CD14-positive monocyte (primary cell): Measurements from ENCODE around the gene RALGAPA2. TPM values are rescaled to one million over a fixed set of nuclear protein-coding genes. Genes with fewer than 3 reads are reported as not detected.
A peak's percentile ranks its signal among the peaks of the same experiment; 100 is the strongest.

Source experiments
- DNase-seq, 3 donors: peaks; one replicate each; pipeline ENCODE4 v3.0.0-alpha.2; 2011 to 2022
- H2AFZ ChIP-seq: 2 replicates; pipeline ENCODE4 v1.6.0; 2012; ENCODE audit warnings: mild to moderate bottlenecking, low read depth, low read length, inconsistent platforms; ENCODE audit not compliant: insufficient read depth, poor library complexity, severe bottlenecking
- H3K27ac ChIP-seq, 2 donors: 1 replicate in 1 of 2; 2 replicates in 1 of 2; pipeline ENCODE4 v1.5.1; 2012 to 2013; ENCODE audit warnings: low read length in 2 of 2, control low read depth in 1 of 2, inconsistent platforms in 1 of 2, low read depth in 1 of 2, mild to moderate bottlenecking in 1 of 2
- H3K27me3 ChIP-seq, 2 donors: one replicate each; pipeline versions ENCODE4 v1.6.0 to v1.6.1; 2011 to 2013; ENCODE audit warnings: low read length in 2 of 2; ENCODE audit not compliant: control insufficient read depth in 2 of 2, insufficient read depth in 2 of 2
- H3K36me3 ChIP-seq, 2 donors: replicated peaks in 1 of 2; 1 replicate in 1 of 2; 2 replicates in 1 of 2; pipeline versions ENCODE4 v1.5.1 to v1.6.1; 2012 to 2013; ENCODE audit warnings: low read length in 2 of 2, control low read depth in 1 of 2, inconsistent platforms in 1 of 2, mild to moderate bottlenecking in 1 of 2; ENCODE audit not compliant: insufficient read depth in 2 of 2, control insufficient read depth in 1 of 2
- H3K4me1 ChIP-seq, 2 donors: 1 replicate in 1 of 2; 2 replicates in 1 of 2; pipeline versions ENCODE4 v1.5.1 to v1.6.1; 2012 to 2013; ENCODE audit warnings: low read length in 2 of 2, control low read depth in 1 of 2, inconsistent platforms in 1 of 2, mild to moderate bottlenecking in 1 of 2, moderate library complexity in 1 of 2; ENCODE audit not compliant: insufficient read depth in 2 of 2, control insufficient read depth in 1 of 2
- H3K4me2 ChIP-seq: replicated peaks from 2 replicates; pipeline ENCODE3; 2012; ENCODE audit warnings: low read length, moderate library complexity, mild to moderate bottlenecking; ENCODE audit not compliant: poor library complexity, severe bottlenecking; ENCODE audit errors: extremely low read depth
- H3K4me3 ChIP-seq, 3 experiments: fragments of 200-600 bp in 1 of 3; sonication (generic) in 1 of 3; replicated peaks in 1 of 3; 1 replicate in 2 of 3; 2 replicates in 1 of 3; pipeline ENCODE4 v1.5.1; 2011 to 2013; ENCODE audit warnings: low read length in 3 of 3, mild to moderate bottlenecking in 3 of 3, control low read depth in 2 of 3, low read depth in 2 of 3, inconsistent platforms in 1 of 3, moderate library complexity in 1 of 3
- H3K79me2 ChIP-seq: 2 replicates; pipeline ENCODE4 v1.6.0; 2012; ENCODE audit warnings: mild to moderate bottlenecking, control low read depth, inconsistent platforms, low read length, moderate library complexity; ENCODE audit not compliant: insufficient read depth
- H3K9ac ChIP-seq: 2 replicates; pipeline ENCODE4 v1.6.0; 2017; ENCODE audit warnings: low read length, mild to moderate bottlenecking; ENCODE audit not compliant: insufficient read depth, poor library complexity, severe bottlenecking
- H3K9me3 ChIP-seq, 2 donors: replicated peaks in 1 of 2; 1 replicate in 1 of 2; 2 replicates in 1 of 2; pipeline versions ENCODE4 v1.5.1 to v1.6.1; 2012 to 2013; ENCODE audit warnings: low read length in 2 of 2, control low read depth in 1 of 2; ENCODE audit not compliant: control insufficient read depth in 1 of 2, insufficient read depth in 1 of 2
- H4K20me1 ChIP-seq: 2 replicates; pipeline ENCODE4 v1.6.0; 2012; ENCODE audit warnings: mild to moderate bottlenecking, low read length, control low read depth, moderate library complexity; ENCODE audit not compliant: insufficient read depth
- H3K27ac Mint-ChIP-seq, 7 donors: one replicate each; pipeline ENCODE4 v1.8.0; 2020; ENCODE audit warnings: mild to moderate bottlenecking in 7 of 7, mixed read lengths in 7 of 7, moderate library complexity in 6 of 7, inconsistent platforms in 2 of 7
- H3K27me3 Mint-ChIP-seq, 3 donors: one replicate each; pipeline ENCODE4 v1.8.0; 2021 to 2022; ENCODE audit warnings: low read depth in 3 of 3, mild to moderate bottlenecking in 3 of 3, mixed read lengths in 3 of 3, moderate library complexity in 3 of 3, inconsistent platforms in 1 of 3
- H3K36me3 Mint-ChIP-seq, 2 donors: one replicate each; pipeline ENCODE4 v1.8.0; 2020; ENCODE audit warnings: mixed read lengths in 2 of 2, inconsistent platforms in 1 of 2, mild to moderate bottlenecking in 1 of 2
- H3K4me1 Mint-ChIP-seq: one replicate; pipeline ENCODE4 v1.8.0; 2020; ENCODE audit warnings: mild to moderate bottlenecking, mixed read lengths
- H3K4me3 Mint-ChIP-seq, 2 donors: one replicate each; pipeline ENCODE4 v1.8.0; 2020; ENCODE audit warnings: mild to moderate bottlenecking in 2 of 2, mixed read lengths in 2 of 2, moderate library complexity in 1 of 2
- H3K9me3 Mint-ChIP-seq, 7 donors: one replicate each; pipeline ENCODE4 v1.8.0; 2020 to 2022; ENCODE audit warnings: mixed read lengths in 7 of 7, mild to moderate bottlenecking in 6 of 7, moderate library complexity in 6 of 7, inconsistent platforms in 2 of 7
- CTCF ChIP-seq: fragments of 200-600 bp; IDR thresholded peaks from one replicate; pipeline ENCODE4 v1.8.0; 2022; ENCODE audit warnings: antibody characterized with exemption, mild to moderate bottlenecking
- WGBS: methylation state at CpG from one replicate; pipeline ENCODE4 v1.1.5; 2013; ENCODE audit warnings: missing lambda C conversion rate; ENCODE audit not compliant: insufficient coverage; 5-methylcytosine and 5-hydroxymethylcytosine counted together
- intact Hi-C, 2 donors: fragments of 100-400 bp; cut with micrococcal nuclease; formaldehyde crosslinking; loops; one replicate each; pipeline versions ENCODE4 v1.15.0 to v1.15.1; 2023
- polyA plus RNA-seq, 3 donors: library from polyadenylated mRNA; depleted of rRNA in 1 of 3; unstranded in 2 of 3; stranded (reverse) in 1 of 3; fragments of 300-500 nt in 2 of 3; fragments of >200 nt in 1 of 3; fragmentation: Illumina TruSeq in 2 of 3; gene quantifications; 1 replicate in 2 of 3; 2 replicates in 1 of 3; pipeline ENCODE4 v1.2.3, GENCODE V29; 2012 to 2021

Gene RALGAPA2
- polyA plus RNA-seq, 3 donors: 6.2 to 13.0 (median 8.9) TPM

- Histone ChIP-seq H4K20me1 (no peaks in the 10 kb centered on the region), H3K36me3 (peaks cover 2 to 22% of the 10 kb centered on the region in 2 donors), H2AFZ (no peak overlapping the region), H3K4me2 (no peak overlapping the region), H3K79me2 (no peaks in the 10 kb centered on the region), H3K9me3 (no peaks in the 10 kb centered on the region), H3K9ac (no peak overlapping the region), H3K27ac (no peak overlapping the region), H3K4me3 (no peak overlapping the region), H3K27me3 (no peaks in the 10 kb centered on the region), H3K4me1 (peaks cover 26 to 41% of the 10 kb centered on the region in 2 donors)
- H3K27me3 Mint-ChIP-seq: peaks cover 0 to 1% (median 0%) of the 10 kb centered on the region in 3 donors
- WGBS: no CpG with 5 or more reads among the region's 6 CpGs
- H3K4me3 Mint-ChIP-seq: no peak overlapping the region
- intact Hi-C loops: no loop called here
- no peak overlapping the region for H3K27ac Mint-ChIP-seq
- H3K36me3 Mint-ChIP-seq: peaks cover 13 to 25% of the 10 kb centered on the region in 2 donors
- H3K4me1 Mint-ChIP-seq: peaks cover 43% of the 10 kb centered on the region
- no peak for DNase-seq
- no peak for TF ChIP-seq CTCF
- H3K9me3 Mint-ChIP-seq: no peaks in the 10 kb centered on the region
Measured at GRCh38 chr20:20448881-20449280, 263.6 kb downstream of the RALGAPA2 start.

GRCh38 chr20:20447196-20447595, 265.2 kb downstream of the RALGAPA2 start:
- TF ChIP-seq CTCF: no peak
- no peak overlapping the region for H3K9ac ChIP-seq
- no peak overlapping the region for H3K27ac ChIP-seq
- no peak overlapping the region for H3K4me3 ChIP-seq
- peaks cover 2 to 13% of the 10 kb centered on the region in 2 donors for H3K36me3 ChIP-seq
- H3K36me3 Mint-ChIP-seq: peaks cover 9 to 15% of the 10 kb centered on the region in 2 donors
- H3K4me1 ChIP-seq: peaks cover 20 to 31% of the 10 kb centered on the region in 2 donors
- H3K4me1 Mint-ChIP-seq: peaks cover 34% of the 10 kb centered on the region
- H3K27ac Mint-ChIP-seq: peak overlapping the region in 2 of 7 donors; percentile 26 to 39
- intact Hi-C loops: no loop called here
- no peaks in the 10 kb centered on the region for H3K79me2 ChIP-seq
- H2AFZ ChIP-seq: no peak overlapping the region
- H3K4me3 Mint-ChIP-seq: no peak overlapping the region
- no peaks in the 10 kb centered on the region for H4K20me1 ChIP-seq
- no peaks in the 10 kb centered on the region for H3K27me3 ChIP-seq
- H3K4me2 ChIP-seq: no peak overlapping the region
- no peaks in the 10 kb centered on the region for H3K9me3 ChIP-seq
- no CpG with 5 or more reads among the region's 2 CpGs for WGBS
- H3K27me3 Mint-ChIP-seq: peaks cover 0 to 1% (median 1%) of the 10 kb centered on the region in 3 donors
- DNase-seq: no peak
- no peaks in the 10 kb centered on the region for H3K9me3 Mint-ChIP-seq
